K562 (cell line): ENCODE data around the gene NTN3. TPM values are rescaled to one million over a fixed set of nuclear protein-coding genes. Genes with fewer than 3 reads are reported as not detected.

Experiments
- EZH2 ChIP-seq: IDR thresholded peaks from 2 replicates; pipeline ENCODE4 v1.6.1; 2012; ENCODE audit warnings: low read depth, mild to moderate bottlenecking, inconsistent platforms, low read length, borderline replicate concordance
- MBD2 ChIP-seq: sonication (generic); IDR thresholded peaks from 2 replicates; pipeline ENCODE4 v1.6.1; 2016; ENCODE audit warnings: low read depth, borderline replicate concordance
- POLR2H ChIP-seq: IDR thresholded peaks from 2 replicates; pipeline ENCODE4 v1.6.1; 2016; ENCODE audit warnings: missing genetic modification characterization, low read depth, mild to moderate bottlenecking, control low read depth, missing compliant biosample characterization, moderate library complexity
- POLR3A ChIP-seq: IDR thresholded peaks from 2 replicates; pipeline ENCODE4 v1.6.1; 2011; ENCODE audit warnings: borderline replicate concordance, mild to moderate bottlenecking, moderate library complexity; ENCODE audit not compliant: insufficient read length, insufficient read depth; ENCODE audit errors: extremely low read depth
- SAFB2 ChIP-seq: fragments of 200-400 bp; formaldehyde crosslinking; IDR thresholded peaks from 2 replicates; pipeline ENCODE4 v1.6.1; 2018; ENCODE audit warnings: borderline replicate concordance, low read length, low read depth, moderate library complexity; ENCODE audit not compliant: severe bottlenecking
- SOX6 ChIP-seq: fragments of 450-650 bp; IDR thresholded peaks from 2 replicates; pipeline ENCODE4 v1.6.1; 2014; ENCODE audit warnings: mild to moderate bottlenecking
- TRIM24 ChIP-seq, 2 experiments: fragments of 450-650 bp; IDR thresholded peaks; 2 replicates each; pipeline ENCODE4 v1.6.1; 2016
- ZKSCAN1 ChIP-seq: fragments of 150-350 bp; IDR thresholded peaks from 2 replicates; pipeline ENCODE4 v1.6.1; 2016; ENCODE audit warnings: low read depth, low read length
- ZNF3 ChIP-seq: fragments of 250-450 bp; sonication (Bioruptor Pico); IDR thresholded peaks from 2 replicates; pipeline ENCODE4 v1.5.0; 2021; ENCODE audit warnings: mild to moderate bottlenecking, moderate library complexity
- ZNF311 ChIP-seq: fragments of 250-450 bp; sonication (Bioruptor Pico); IDR thresholded peaks from 2 replicates; pipeline ENCODE4 v1.4.0; 2020; ENCODE audit warnings: mild to moderate bottlenecking, moderate library complexity
- polyA plus RNA-seq, 8 experiments: library from polyadenylated mRNA; depleted of rRNA in 4 of 8; stranded (reverse) in 5 of 8; unstranded in 3 of 8; fragments of >200 nt; fragmentation: Nextera tagmentation in 2 of 8; fragmentation: Illumina TruSeq in 1 of 8; extraction: Ambion mirVana in 2 of 8; extraction: Trizol in 1 of 8; gene quantifications; 2 replicates each; pipeline versions ENCODE4 v1.2.1 to v1.2.3, GENCODE V29; 2011 to 2014; ENCODE audit warnings: inconsistent platforms in 1 of 8, missing spikeins in 1 of 8
- total RNA-seq, 7 experiments: library from RNA; depleted of rRNA in 6 of 7; stranded (reverse); fragments of >200 nt in 6 of 7; fragmentation: Illumina TruSeq in 2 of 7; extraction: Trizol in 2 of 7; gene quantifications; 2 replicates each; pipeline versions ENCODE4 v1.2.1 to v1.2.3, GENCODE V29; 2011 to 2021; ENCODE audit warnings: low replicate concordance in 1 of 7
- TF ChIP-seq, protein P1 (sequence below), 3 experiments: fragments of 200-800 bp in 1 of 3; sonication (Bioruptor generic) in 1 of 3; sonication (generic) in 1 of 3; formaldehyde crosslinking in 1 of 3; IDR thresholded peaks; 2 replicates each; pipeline versions ENCODE4 v1.6.1 to v1.8.0; 2016 to 2022; ENCODE audit warnings: mild to moderate bottlenecking in 2 of 3, missing compliant biosample characterization in 2 of 3, missing genetic modification characterization in 2 of 3, missing genetic modification reagents in 1 of 3
- TF ChIP-seq, protein P2 (sequence below), 2 experiments: fragments of 250-450 bp in 1 of 2; fragments of 450-650 bp in 1 of 2; sonication (Bioruptor Pico) in 1 of 2; IDR thresholded peaks; 2 replicates each; pipeline versions ENCODE4 v1.6.1 to v1.8.0; 2016 to 2021; ENCODE audit warnings: mild to moderate bottlenecking in 2 of 2, moderate library complexity in 2 of 2, missing compliant biosample characterization in 1 of 2, missing genetic modification characterization in 1 of 2
- TF ChIP-seq, protein P3 (sequence below): fragments of 450-650 bp; formaldehyde crosslinking; IDR thresholded peaks from 2 replicates; pipeline ENCODE4 v1.4.0; 2020; ENCODE audit warnings: mild to moderate bottlenecking, mixed read lengths
- TF ChIP-seq, protein P4 (sequence below): sonication (generic); formaldehyde crosslinking; IDR thresholded peaks from 2 replicates; pipeline ENCODE4 v1.8.0; 2023; ENCODE audit warnings: missing genetic modification reagents, mild to moderate bottlenecking, borderline replicate concordance
- TF ChIP-seq, protein P5 (sequence below): fragments of 450-650 bp; conservative IDR thresholded peaks from 2 replicates; pipeline ENCODE4 v1.6.1; 2016; ENCODE audit warnings: missing genetic modification characterization, low read depth, mild to moderate bottlenecking, missing compliant biosample characterization, moderate library complexity

The NTN3 gene
- total and polyA plus RNA-seq, 9 of the 15 experiments (the other 6 are each of a cell fraction or from before 2014, with no cell fraction given), result not detected

DNA sequence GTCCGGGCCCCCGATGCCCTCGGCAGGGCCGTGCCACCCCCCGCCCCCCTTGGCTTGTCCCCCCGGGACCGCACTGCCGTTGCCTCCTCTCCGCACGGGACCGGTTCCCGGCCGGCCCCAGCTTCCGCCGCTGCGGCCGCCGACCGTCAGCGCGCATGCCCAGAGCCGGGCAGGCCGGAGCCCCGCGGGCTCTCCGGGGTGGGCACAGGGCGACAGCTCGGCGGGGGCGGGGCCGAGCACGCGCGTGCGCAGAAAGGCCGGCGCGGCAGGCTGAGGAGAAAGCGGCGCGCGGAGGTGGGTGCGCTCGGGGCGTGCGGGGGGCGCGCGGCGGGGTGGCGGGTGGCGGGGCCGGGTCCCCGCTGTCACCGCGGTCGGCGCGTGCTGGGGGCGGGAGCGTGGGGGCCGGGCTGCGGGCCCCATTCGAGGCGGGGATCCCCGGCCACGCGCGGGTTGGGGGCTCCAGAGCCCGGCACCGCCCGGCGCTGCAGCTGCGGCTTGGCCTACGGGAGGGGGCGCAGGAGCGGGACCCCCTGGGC lies 3.8 kb downstream of the NTN3 start, which contains the start of gene TBC1D24 (continued):
- TF ChIP-seq, protein P1, sequence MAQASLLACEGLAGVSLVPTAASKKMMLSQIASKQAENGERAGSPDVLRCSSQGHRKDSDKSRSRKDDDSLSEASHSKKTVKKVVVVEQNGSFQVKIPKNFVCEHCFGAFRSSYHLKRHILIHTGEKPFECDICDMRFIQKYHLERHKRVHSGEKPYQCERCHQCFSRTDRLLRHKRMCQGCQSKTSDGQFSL (CRISPR knock-in tag; IDR thresholded peaks at IDR 0.05), result no peak
- TF ChIP-seq, protein P1 (tag; IDR thresholded peaks at IDR 0.05), result no peak
- TF ChIP-seq, protein P2, sequence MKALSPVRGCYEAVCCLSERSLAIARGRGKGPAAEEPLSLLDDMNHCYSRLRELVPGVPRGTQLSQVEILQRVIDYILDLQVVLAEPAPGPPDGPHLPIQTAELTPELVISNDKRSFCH (CRISPR knock-in tag; IDR thresholded peaks at IDR 0.05), result no peak
- TF ChIP-seq, protein P2 (tag; IDR thresholded peaks at IDR 0.05), result no peak
- TF ChIP-seq POLR3A (no peak), TRIM24 (IDR thresholded peaks at IDR 0.05) (no peak), ZNF311 (no peak), EZH2 (no peak), SAFB2 (no peak), MBD2 (peak; percentile 29; the same call in 1 of the 2 replicates), ZKSCAN1 (no peak), POLR2H (tag) (no peak), ZNF3 (CRISPR knock-in tag) (no peak), SOX6 (no peak)
- TF ChIP-seq, protein P3, sequence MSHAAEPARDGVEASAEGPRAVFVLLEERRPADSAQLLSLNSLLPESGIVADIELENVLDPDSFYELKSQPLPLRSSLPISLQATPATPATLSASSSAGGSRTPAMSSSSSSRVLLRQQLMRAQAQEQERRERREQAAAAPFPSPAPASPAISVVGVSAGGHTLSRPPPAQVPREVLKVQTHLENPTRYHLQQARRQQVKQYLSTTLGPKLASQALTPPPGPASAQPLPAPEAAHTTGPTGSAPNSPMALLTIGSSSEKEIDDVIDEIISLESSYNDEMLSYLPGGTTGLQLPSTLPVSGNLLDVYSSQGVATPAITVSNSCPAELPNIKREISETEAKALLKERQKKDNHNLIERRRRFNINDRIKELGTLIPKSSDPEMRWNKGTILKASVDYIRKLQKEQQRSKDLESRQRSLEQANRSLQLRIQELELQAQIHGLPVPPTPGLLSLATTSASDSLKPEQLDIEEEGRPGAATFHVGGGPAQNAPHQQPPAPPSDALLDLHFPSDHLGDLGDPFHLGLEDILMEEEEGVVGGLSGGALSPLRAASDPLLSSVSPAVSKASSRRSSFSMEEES, result no peak; the same call in 1 of the 2 replicates
- TF ChIP-seq, protein P4, sequence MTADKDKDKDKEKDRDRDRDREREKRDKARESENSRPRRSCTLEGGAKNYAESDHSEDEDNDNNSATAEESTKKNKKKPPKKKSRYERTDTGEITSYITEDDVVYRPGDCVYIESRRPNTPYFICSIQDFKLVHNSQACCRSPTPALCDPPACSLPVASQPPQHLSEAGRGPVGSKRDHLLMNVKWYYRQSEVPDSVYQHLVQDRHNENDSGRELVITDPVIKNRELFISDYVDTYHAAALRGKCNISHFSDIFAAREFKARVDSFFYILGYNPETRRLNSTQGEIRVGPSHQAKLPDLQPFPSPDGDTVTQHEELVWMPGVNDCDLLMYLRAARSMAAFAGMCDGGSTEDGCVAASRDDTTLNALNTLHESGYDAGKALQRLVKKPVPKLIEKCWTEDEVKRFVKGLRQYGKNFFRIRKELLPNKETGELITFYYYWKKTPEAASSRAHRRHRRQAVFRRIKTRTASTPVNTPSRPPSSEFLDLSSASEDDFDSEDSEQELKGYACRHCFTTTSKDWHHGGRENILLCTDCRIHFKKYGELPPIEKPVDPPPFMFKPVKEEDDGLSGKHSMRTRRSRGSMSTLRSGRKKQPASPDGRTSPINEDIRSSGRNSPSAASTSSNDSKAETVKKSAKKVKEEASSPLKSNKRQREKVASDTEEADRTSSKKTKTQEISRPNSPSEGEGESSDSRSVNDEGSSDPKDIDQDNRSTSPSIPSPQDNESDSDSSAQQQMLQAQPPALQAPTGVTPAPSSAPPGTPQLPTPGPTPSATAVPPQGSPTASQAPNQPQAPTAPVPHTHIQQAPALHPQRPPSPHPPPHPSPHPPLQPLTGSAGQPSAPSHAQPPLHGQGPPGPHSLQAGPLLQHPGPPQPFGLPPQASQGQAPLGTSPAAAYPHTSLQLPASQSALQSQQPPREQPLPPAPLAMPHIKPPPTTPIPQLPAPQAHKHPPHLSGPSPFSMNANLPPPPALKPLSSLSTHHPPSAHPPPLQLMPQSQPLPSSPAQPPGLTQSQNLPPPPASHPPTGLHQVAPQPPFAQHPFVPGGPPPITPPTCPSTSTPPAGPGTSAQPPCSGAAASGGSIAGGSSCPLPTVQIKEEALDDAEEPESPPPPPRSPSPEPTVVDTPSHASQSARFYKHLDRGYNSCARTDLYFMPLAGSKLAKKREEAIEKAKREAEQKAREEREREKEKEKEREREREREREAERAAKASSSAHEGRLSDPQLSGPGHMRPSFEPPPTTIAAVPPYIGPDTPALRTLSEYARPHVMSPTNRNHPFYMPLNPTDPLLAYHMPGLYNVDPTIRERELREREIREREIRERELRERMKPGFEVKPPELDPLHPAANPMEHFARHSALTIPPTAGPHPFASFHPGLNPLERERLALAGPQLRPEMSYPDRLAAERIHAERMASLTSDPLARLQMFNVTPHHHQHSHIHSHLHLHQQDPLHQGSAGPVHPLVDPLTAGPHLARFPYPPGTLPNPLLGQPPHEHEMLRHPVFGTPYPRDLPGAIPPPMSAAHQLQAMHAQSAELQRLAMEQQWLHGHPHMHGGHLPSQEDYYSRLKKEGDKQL (CRISPR knock-in tag), result no peak
- TF ChIP-seq, protein P5, sequence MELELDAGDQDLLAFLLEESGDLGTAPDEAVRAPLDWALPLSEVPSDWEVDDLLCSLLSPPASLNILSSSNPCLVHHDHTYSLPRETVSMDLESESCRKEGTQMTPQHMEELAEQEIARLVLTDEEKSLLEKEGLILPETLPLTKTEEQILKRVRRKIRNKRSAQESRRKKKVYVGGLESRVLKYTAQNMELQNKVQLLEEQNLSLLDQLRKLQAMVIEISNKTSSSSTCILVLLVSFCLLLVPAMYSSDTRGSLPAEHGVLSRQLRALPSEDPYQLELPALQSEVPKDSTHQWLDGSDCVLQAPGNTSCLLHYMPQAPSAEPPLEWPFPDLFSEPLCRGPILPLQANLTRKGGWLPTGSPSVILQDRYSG (tag), result no peak
